ENCODE measurements around the gene SMIM38. TPM values are rescaled to one million over a fixed set of nuclear protein-coding genes. Genes with fewer than 3 reads are reported as not detected.

Gene SMIM38
- total RNA-seq, 1 donor, result under 0.01 TPM

- TF ChIP-seq, protein P1, sequence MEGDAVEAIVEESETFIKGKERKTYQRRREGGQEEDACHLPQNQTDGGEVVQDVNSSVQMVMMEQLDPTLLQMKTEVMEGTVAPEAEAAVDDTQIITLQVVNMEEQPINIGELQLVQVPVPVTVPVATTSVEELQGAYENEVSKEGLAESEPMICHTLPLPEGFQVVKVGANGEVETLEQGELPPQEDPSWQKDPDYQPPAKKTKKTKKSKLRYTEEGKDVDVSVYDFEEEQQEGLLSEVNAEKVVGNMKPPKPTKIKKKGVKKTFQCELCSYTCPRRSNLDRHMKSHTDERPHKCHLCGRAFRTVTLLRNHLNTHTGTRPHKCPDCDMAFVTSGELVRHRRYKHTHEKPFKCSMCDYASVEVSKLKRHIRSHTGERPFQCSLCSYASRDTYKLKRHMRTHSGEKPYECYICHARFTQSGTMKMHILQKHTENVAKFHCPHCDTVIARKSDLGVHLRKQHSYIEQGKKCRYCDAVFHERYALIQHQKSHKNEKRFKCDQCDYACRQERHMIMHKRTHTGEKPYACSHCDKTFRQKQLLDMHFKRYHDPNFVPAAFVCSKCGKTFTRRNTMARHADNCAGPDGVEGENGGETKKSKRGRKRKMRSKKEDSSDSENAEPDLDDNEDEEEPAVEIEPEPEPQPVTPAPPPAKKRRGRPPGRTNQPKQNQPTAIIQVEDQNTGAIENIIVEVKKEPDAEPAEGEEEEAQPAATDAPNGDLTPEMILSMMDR (IDR thresholded peaks at IDR 0.05; ENCODE audit: insufficient read depth, low read depth, low read length), result no peak
- H3K4me3 ChIP-seq (ENCODE audit: low read depth, low read length), result no peak overlapping the region
- peak; percentile 10 for DNase-seq (ENCODE audit: low read depth)
These were observed 16.9 kb downstream of the SMIM38 start for GRCh38 chr11:69172674-69173073.

DNA sequence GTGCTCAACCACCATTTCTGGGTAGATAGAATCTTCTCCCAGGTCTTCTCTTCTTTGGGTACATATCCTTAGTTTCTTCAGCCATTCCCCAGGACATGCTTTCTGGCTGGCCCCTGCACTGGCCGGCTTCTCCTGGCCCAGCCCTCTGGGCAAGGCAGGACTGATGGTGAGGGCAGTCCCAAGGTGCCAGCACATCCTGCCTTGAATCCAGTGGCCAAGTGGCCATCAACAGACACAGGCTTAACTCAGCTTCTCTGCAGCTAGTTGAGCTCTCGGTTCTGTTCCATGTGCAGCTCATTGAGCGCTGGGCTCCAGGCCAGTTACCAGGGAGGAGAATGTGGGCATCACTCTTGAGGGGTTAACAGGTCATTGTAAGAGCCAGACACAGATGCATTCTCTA, 17.6 kb downstream of the SMIM38 start:
- TF ChIP-seq, protein P1 (IDR thresholded peaks at IDR 0.05; ENCODE audit: insufficient read depth, low read depth, low read length), result no peak
- H3K4me3 ChIP-seq (ENCODE audit: low read depth, low read length), result no peak overlapping the region
- DNase-seq (ENCODE audit: low read depth), result no peak

DNA sequence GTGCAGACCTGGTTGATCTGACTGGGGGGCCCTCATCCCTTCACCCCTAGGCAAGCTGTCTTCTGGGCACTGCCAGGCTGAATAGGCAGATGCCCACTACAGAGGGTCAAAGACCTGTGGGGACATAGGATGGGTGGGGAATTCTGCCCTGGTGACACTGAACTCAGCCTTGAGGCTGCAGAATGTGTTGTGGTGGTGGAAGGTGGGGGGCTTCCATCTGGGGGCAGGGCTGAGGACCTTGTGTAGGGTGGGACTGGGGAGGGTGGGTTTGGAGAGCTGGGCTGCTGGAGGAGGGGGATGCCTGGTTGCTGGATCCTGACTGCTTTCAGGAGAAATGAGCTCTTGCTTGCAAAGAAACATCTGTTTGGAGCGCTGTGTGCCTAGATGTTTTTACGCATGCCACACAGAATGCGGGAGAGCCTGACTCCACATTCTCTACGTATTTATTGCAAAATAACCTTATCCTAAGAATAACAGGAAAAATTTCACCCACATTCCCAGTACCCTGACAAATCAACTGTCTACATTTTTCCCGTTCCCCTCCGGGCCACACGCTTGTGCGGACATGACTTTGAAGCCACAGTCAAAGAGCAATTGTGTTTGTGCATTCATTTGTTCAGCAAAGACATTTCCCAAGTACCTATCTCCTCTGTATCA, 18.3 kb downstream of the SMIM38 start:
- DNase-seq (ENCODE audit: low read depth), result peak; percentile 19
- no peak overlapping the region for H3K4me3 ChIP-seq (ENCODE audit: low read depth, low read length)
- TF ChIP-seq, protein P1 (IDR thresholded peaks at IDR 0.05; ENCODE audit: insufficient read depth, low read depth, low read length), result no peak

GRCh38 chr11:69174841-69175240, 19.1 kb downstream of the SMIM38 start:
- no peak for DNase-seq (ENCODE audit: low read depth)
- no peak overlapping the region for H3K4me3 ChIP-seq (ENCODE audit: low read depth, low read length)
- TF ChIP-seq, protein P1 (IDR thresholded peaks at IDR 0.05; ENCODE audit: insufficient read depth, low read depth, low read length), result no peak

- DNase-seq (ENCODE audit: low read depth), result no peak
- H3K4me3 ChIP-seq (ENCODE audit: low read depth, low read length), result no peak overlapping the region
- TF ChIP-seq, protein P1 (IDR thresholded peaks at IDR 0.05; ENCODE audit: insufficient read depth, low read depth, low read length), result no peak
These were observed 23.2 kb downstream of the SMIM38 start for GRCh38 chr11:69178819-69179482.

DNA sequence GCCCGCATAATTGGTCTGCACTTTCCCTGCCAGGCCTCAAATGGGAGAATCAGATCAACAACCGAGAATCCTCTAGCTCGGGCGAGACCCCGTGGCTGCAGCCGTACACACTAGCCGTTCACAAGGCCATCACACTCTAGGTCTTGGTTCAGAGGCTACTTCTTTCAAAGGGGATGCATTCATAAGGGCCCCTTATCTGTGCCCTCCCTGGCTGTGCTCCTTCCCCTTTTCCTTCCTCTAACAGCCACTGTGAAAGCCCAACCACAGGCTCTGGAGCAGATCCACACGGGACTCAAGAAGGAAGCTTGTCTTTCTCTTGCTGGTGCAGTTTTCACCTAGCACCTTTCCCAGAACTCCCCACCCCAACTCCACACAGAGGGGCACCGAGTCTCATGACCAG, 24.5 kb downstream of the SMIM38 start:
- TF ChIP-seq, protein P1 (IDR thresholded peaks at IDR 0.05; ENCODE audit: insufficient read depth, low read depth, low read length), result no peak
- DNase-seq (ENCODE audit: low read depth), result no peak
- no peak overlapping the region for H3K4me3 ChIP-seq (ENCODE audit: low read depth, low read length)
